Activated CD4-positive, CD25-positive, alpha-beta regulatory T cell treated with anti-CD3 and anti-CD28 coated beads, Interleukin-2, amount 50 U/mL, for 24 hours (primary cell): ENCODE measurements around the gene C18orf63.
A peak's percentile ranks its signal among the peaks of the same experiment; 100 is the strongest.
"Not testable (repeated sequence)": the region's sequence is repeated elsewhere in the genome, so short reads cannot be mapped to it uniquely, and the experiment has no call there.

Source experiments
- ATAC-seq, 2 donors: fragments of 150-1000 bp; cut with Tn5 transposase; one replicate each; pipeline ENCODE4 v1.10.0; 2021; ENCODE audit warnings: mild to moderate bottlenecking in 1 of 2, moderate library complexity in 1 of 2

The C18orf63 gene

GRCh38 chr18:74286856-74287255 is 28.8 kb upstream of the C18orf63 start:
- no peak for ATAC-seq

GRCh38 chr18:74288041-74288440 is 27.6 kb upstream of the C18orf63 start:
- no peak for ATAC-seq

- ATAC-seq = no peak
Observed at GRCh38 chr18:74288730-74289129, 26.9 kb upstream of the C18orf63 start.

GRCh38 chr18:74289137-74289536 is 26.5 kb upstream of the C18orf63 start:
- ATAC-seq = no peak

- ATAC-seq = no peak
Observed at GRCh38 chr18:74290021-74290420, 25.6 kb upstream of the C18orf63 start.

GRCh38 chr18:74290794-74291471 is 24.7 kb upstream of the C18orf63 start:
- no peak for ATAC-seq

GRCh38 chr18:74291472-74291770 is 24.2 kb upstream of the C18orf63 start:
- no peak for ATAC-seq

- ATAC-seq = peak; percentile 98 to 99
Observed at GRCh38 chr18:74291771-74292540, 23.7 kb upstream of the C18orf63 start, which contains the start of gene CYB5A. Gene CYB5A, minus strand, starts transcription at chr18:74291963. Its CDS starts 88 bp downstream, at chr18:74291875.

GRCh38 chr18:74292541-74292858 is 23.1 kb upstream of the C18orf63 start:
- no peak for ATAC-seq

- ATAC-seq = not testable (repeated sequence)
Observed at GRCh38 chr18:74292982-74293381, 22.7 kb upstream of the C18orf63 start.

- no peak for ATAC-seq
Observed at GRCh38 chr18:74294526-74294925, 21.1 kb upstream of the C18orf63 start.

- no peak for ATAC-seq
Observed at GRCh38 chr18:74299162-74299561, 16.5 kb upstream of the C18orf63 start.

GRCh38 chr18:74299746-74300145 is 15.9 kb upstream of the C18orf63 start:
- no peak for ATAC-seq

GRCh38 chr18:74303306-74303705 is 12.3 kb upstream of the C18orf63 start:
- no peak for ATAC-seq

- no peak for ATAC-seq
Observed at GRCh38 chr18:74303936-74304335, 11.7 kb upstream of the C18orf63 start.

- ATAC-seq = peak in 1 of 2 donors; percentile 45
Observed at GRCh38 chr18:74310411-74310810, 5.2 kb upstream of the C18orf63 start.

- ATAC-seq = no peak
Observed at GRCh38 chr18:74311000-74311399, 4.6 kb upstream of the C18orf63 start.

- ATAC-seq = no peak
Observed at GRCh38 chr18:74314759-74315463, 728 bp upstream of the C18orf63 start.

- no peak for ATAC-seq
Observed at GRCh38 chr18:74316257-74317170, 875 bp downstream of the C18orf63 start.

GRCh38 chr18:74326231-74326630 is 10.6 kb downstream of the C18orf63 start:
- no peak for ATAC-seq

GRCh38 chr18:74326791-74327190 is 11.2 kb downstream of the C18orf63 start:
- ATAC-seq = not testable (repeated sequence)

GRCh38 chr18:74328206-74328605 is 12.6 kb downstream of the C18orf63 start:
- ATAC-seq = no peak

- ATAC-seq = no peak
Observed at GRCh38 chr18:74329688-74330205, 14.1 kb downstream of the C18orf63 start.
